GM18873 (cell line): ENCODE data around the gene DENND1A.

Source experiments
- ATAC-seq: cut with Tn5 transposase; IDR thresholded peaks from one replicate; pipeline ENCODE4 v1.9.1; 2021; ENCODE audit warnings: mild to moderate bottlenecking, moderate library complexity, moderate number of reproducible peaks; ENCODE audit not compliant: unreplicated experiment, low FRiP score

DENND1A gene

DNA sequence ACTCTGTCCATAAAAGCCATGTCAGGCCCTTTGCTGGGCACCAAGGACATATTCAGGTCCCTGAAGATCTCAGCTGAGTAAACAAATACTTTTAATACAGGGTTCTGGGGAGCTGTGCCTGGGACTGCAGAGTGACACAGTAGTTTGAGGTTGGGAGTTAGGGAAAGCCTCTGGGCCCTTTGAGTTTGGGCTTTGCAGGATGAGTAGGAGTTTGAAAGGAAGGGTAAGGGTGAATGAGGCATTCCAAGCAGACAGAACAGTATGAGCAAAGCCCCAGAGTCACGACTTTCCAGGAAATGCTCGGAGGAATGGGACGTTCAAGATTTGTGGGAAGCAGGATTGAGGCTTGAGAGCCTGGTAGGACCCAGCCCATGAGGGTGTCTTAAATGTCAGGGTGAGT is 560.6 kb downstream of the DENND1A start:
- ATAC-seq, result no peak

DNA sequence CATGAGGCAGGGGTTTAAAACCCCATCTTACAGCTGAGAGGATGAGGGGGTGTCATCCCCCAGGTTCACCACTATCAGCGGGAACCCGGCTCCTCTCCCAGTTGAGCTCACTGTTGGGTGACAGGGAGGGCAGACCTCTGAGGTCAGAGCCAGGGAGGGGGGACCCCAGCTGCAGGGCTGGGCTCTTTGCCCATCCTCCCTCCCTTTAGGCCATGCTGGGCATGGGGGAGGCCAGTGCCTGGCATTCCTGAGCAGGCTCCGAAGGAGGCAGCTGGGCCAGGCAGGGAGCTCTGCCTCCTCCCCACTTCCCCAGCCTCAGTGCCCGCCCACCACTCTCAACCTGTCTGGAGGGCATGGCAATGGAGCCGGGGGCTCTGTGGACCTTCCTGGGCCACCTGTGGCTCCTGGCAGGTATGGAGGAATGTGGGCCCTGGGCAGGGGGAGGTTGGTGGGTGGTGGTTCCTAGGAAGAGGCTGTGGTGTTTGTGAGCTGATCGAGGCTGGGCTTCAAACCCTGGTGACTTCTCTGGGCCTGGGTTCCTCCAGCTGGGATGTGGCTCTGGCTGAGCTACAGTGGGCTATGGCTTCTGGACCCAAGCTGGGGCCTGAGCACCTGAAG is 561.3 kb downstream of the DENND1A start:
- ATAC-seq, result no peak

DNA sequence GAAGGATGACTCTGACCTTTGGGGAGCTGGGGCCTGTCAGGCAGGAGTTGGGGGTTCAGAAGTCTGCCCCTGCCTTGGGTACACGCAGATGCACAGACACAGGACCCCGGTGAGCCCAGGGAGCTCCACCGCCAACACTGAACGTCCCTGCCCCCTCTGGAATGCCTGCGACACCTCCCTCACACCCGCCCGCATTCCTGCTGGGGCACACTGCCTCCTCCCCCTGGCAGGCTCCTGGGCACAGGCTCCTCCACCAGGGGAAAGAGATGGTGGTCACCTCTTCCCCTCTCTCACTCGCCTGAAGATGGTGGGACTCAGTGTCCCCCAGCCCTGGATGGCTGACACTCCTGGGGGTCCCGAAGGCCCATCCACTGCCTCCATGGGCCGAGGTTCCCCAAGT is 561.9 kb downstream of the DENND1A start:
- no peak for ATAC-seq

DNA sequence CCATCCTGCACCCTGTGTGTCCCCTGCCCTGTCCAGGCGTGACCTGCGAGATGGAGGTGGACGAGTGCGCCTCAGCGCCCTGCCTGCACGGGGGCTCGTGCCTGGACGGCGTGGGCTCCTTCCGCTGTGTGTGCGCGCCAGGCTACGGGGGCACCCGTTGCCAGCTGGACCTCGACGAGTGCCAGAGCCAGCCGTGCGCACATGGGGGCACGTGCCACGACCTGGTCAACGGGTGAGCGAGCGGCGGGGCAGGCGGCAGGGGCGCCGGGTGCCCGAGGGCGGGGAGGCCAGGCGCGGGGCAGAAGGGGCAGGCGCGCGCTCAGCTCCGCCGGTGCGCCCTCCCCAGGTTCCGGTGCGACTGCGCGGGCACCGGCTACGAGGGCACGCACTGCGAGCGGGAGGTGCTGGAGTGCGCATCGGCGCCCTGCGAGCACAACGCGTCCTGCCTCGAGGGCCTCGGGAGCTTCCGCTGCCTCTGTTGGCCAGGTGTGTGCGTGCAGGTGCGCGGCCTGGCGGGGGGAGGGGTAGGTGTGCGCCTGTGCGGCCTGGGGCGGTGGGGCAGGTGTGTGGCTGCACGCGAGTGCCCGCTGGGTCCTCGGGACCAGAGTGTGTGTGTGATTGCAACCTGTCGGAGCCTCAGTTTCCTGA is 563.9 kb downstream of the DENND1A start:
- no peak for ATAC-seq

GRCh38 chr9:123365287-123365880 is 564.5 kb downstream of the DENND1A start:
- ATAC-seq, result no peak

DNA sequence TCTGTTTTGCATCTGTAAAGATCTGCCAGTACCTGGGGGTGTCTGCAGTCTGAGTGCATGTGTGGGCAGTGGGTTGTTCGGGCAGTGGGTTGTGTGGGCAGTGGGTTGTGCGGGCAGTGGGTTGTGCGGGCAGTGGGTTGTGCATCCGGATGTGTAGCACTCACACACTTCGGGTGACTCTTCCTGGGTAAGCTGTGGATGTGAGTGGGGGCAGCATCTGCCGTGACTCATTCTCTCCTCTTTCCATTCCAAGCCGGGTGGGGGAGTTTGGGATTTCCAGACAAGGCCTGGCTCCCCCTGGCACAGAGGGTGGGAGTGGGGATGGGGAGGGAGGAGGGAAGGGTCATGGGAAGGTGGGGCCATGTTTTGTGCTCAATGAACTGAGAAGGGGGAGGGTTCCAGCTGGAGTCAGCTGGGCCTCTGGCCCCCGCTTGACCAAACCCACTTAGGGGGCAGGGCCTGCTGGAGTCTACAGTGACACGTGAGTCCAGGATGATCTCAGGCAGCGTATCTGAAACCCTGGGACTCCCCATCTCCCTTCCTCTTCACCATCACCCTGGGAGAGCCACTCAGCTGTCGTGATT is 565.6 kb downstream of the DENND1A start:
- ATAC-seq, result no peak

DNA sequence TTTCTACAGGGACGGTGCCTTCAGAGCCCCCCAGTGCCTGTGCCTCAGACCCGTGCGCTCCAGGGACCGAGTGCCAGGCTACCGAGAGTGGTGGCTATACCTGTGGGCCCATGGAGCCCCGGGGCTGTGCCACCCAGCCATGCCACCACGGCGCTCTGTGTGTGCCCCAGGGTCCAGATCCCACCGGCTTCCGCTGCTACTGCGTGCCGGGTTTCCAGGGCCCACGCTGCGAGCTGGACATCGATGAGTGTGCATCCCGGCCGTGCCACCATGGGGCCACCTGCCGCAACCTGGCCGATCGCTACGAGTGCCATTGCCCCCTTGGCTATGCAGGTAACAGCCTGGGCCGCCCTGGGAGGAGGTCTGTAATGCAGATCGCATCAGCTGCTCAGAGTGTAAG is 567.1 kb downstream of the DENND1A start:
- ATAC-seq, result no peak

- no peak for ATAC-seq
Measured at GRCh38 chr9:123361731-123362510, 568.0 kb downstream of the DENND1A start.

DNA sequence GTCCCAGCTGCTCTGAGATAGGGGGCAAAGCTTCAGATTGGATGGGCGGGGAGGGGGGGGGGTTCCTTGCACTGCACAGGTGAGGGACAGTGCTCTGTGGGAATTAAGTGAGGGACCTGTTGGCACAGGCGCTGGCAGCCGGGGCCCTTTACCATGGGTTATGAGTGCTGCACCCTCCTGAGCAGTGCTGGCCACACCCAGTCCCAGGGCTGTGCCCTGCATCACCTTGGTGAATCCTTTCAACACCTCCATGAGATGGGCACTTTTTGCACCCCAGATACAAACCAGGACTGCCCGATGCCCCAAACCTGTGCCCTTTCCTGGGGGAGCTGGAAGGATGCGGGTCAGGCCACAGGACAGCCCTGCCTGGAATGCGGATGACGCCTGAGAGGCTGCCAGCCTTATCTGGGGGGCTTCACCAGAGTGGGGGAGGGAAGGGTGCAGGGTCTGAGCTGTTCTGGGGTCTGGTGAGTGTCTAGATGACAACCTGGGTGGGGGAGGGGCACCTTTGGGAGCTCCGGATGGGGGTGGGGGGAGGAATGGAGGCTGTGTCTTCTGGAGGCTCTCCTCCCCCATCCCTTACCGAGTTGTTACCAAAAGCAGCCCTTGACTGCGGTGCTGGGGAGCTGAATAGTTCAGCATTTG is 568.7 kb downstream of the DENND1A start:
- ATAC-seq, result no peak

DNA sequence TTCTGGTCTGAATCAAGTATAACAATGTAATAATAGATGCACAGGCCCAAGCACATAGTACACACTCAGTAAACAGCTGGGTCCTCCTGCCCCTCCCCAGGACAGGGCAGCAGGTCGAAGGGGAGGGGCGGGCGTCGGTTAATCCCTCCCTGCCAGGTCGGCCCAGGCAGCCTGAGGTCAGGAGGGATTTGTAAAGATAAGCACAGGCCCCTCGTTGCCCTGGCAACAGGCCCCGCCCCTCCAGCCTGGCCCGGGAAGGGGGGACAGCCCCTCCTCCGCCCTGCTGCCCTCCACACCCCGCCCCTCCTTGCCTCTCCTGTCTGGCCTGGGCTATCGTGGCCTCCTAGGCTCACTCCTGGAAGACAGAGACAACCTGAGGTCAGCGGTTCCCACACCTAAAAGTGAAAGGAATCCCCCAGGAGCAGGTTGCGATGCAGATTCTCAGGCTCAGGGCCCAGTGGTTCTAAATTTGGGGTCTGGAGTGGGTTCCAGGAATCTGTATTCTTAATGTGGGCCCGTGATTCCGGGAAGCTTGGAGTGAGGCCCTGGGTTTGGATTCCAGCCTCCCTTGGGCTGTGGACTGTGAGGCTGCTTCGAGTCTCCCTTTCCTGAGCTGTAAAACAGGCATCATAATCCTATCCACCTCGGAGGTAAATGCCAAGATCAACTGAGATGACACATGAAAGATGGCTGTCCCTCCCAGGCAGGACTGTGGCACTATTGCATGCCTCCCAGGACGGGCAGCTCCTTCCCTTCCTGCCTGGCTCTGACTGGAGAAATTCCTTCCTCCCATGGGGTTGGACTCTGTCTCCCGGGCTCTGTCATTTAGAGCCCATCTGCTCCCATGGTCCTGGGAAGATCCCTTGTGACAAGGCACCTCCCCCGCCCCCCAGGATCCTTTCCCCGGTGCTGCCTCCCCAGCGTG is 569.5 kb downstream of the DENND1A start:
- ATAC-seq, result no peak

- ATAC-seq, result no peak
Measured at GRCh38 chr9:123359546-123359945, 570.4 kb downstream of the DENND1A start.

GRCh38 chr9:123359106-123359505 is 570.8 kb downstream of the DENND1A start:
- no peak for ATAC-seq

DNA sequence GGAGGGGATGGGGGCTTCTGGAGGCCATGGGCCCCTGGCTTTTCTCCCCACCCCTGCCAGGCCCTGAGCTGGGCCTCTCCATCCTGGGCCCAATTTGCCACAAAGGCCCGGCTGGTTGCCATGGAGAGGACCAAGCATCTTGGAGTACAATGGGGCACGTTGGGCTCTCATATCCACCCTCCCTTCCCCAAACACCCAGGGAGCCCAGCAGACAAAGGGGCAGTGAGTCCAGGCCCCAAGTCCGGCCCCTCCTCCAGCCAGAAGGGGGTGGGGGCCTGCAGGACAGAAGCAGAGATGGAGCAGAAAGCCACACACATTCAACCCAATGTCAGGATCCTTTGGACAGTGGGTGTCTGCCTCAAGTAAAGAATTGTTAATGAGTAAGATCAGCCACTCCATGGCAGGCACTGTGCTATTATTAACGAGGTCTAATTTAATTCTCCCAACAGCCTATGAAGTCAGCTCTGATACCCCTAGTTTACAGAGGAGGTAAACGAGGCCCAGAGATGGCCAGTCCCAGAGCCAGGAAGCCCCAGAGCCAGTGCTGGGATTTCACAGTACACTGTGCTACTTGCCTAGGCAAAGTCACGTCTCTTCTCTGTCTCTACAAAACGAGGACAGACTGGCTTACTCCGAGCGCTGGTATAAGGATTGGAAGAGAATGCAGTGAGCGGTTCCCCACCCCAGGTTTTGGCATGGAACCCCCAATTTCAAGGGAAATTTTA is 571.6 kb downstream of the DENND1A start:
- no peak for ATAC-seq

DNA sequence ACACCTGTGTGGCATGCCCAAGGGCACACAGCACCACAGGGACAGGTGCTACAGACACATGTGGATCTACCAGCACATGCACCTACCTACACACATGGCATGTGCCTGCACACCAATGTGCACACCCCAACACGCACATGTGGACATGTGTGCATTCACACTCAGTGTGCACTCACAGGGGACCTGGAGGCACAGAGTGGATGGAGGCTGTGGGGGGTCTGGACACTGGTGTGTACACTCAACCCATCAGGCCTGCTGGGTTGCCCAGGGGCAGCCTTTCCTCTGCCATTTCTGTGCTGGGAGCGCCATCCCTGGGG is 572.2 kb downstream of the DENND1A start:
- ATAC-seq, result no peak

DNA sequence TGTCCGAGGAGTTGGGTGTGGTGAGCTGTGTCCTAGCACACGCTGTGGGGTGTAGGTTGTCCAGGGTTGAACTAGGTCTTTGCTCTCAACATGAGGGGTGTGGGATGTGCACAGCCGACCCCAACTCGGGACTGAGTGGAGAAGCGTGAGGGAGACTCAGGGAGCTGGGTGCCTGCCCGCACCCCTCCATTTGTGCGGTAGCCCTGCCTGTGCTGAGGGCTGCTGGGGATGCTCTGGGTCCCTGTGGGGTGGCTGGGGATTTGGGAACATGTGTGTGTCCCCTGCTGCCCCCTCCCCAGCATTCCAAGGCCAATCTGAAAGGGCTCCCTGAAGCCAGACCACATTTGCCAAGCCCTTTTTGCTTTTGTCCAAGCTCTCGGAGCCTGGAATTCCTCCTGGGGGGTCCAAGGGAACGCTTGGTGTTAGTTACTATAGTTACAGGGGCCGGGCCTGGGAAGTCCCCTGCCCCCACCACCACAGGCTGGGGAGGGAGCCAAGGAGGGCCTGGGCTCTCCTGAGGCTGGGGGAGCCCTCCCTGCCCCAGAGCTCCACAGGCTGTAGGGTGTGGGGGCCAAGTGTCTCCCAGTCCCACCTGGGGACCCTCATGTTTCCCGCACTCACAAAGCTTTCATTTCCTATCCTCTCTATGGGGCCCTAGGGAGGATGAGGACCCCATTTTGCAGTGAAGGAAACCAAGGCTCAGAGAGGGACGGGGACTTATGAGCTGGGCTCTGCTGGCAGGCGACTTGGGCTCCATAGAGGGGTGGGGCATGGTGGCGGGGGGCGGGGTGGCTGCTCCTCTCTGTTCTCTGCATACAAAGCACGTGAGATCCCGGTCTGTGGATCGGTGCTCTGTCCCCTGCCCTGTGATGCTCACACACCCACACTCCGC is 572.8 kb downstream of the DENND1A start:
- no peak for ATAC-seq

- ATAC-seq, result no peak
Measured at GRCh38 chr9:123355761-123356431, 574.0 kb downstream of the DENND1A start, which contains the start of gene CRB2. Gene CRB2, plus strand, starts transcription at chr9:123356197. Its CDS starts 64 bp downstream, at chr9:123356261.

GRCh38 chr9:123354806-123355508 is 575.0 kb downstream of the DENND1A start:
- no peak for ATAC-seq
